Fibroblast of lung (primary cell): ENCODE results near the gene TTC33. TPM values are rescaled to one million over a fixed set of nuclear protein-coding genes. Genes with fewer than 3 reads are reported as not detected.

Experiments used
- DNase-seq, 2 donors: peaks; one replicate each; pipeline versions ENCODE4 v3.0.0 to v3.0.0-alpha.2; 2010; ENCODE audit warnings: low read depth in 2 of 2
- H2AFZ ChIP-seq: 2 replicates; pipeline ENCODE4 v1.5.1; 2012; ENCODE audit warnings: low read length, control low read depth, inconsistent platforms
- H3K27ac ChIP-seq: 2 replicates; pipeline ENCODE4 v1.5.1; 2011; ENCODE audit warnings: low read length, control low read depth; ENCODE audit not compliant: insufficient read depth
- H3K27me3 ChIP-seq: 2 replicates; pipeline ENCODE4 v1.5.1; 2011; ENCODE audit warnings: mild to moderate bottlenecking, low read length; ENCODE audit not compliant: control insufficient read depth, insufficient read depth
- H3K36me3 ChIP-seq: 2 replicates; pipeline ENCODE4 v1.5.1; 2011; ENCODE audit warnings: low read length; ENCODE audit not compliant: control insufficient read depth, insufficient read depth
- H3K4me1 ChIP-seq: 2 replicates; pipeline ENCODE4 v1.5.1; 2011; ENCODE audit warnings: low read length; ENCODE audit not compliant: control insufficient read depth, insufficient read depth; ENCODE audit errors: extremely low read depth
- H3K4me2 ChIP-seq: 2 replicates; pipeline ENCODE4 v1.5.1; 2011; ENCODE audit warnings: low read length, control low read depth; ENCODE audit not compliant: insufficient read depth; ENCODE audit errors: extremely low read depth
- H3K4me3 ChIP-seq, 4 experiments: fragments of 200-600 bp in 1 of 4; sonication (generic) in 1 of 4; replicated peaks in 1 of 4; 2 replicates each; pipeline ENCODE4 v1.5.1; 2011 to 2016; ENCODE audit warnings: low read length in 4 of 4, low read depth in 3 of 4, mild to moderate bottlenecking in 3 of 4, control low read depth in 2 of 4, inconsistent platforms in 1 of 4, mixed read lengths in 1 of 4; ENCODE audit not compliant: insufficient read depth in 1 of 4; ENCODE audit errors: control extremely low read depth in 1 of 4
- H3K79me2 ChIP-seq: 2 replicates; pipeline ENCODE4 v1.5.1; 2012; ENCODE audit warnings: mild to moderate bottlenecking, low read length, inconsistent platforms; ENCODE audit not compliant: control insufficient read depth, insufficient read depth
- H3K9ac ChIP-seq: 2 replicates; pipeline ENCODE4 v1.5.1; 2011; ENCODE audit warnings: mild to moderate bottlenecking, low read length, control low read depth; ENCODE audit not compliant: insufficient read depth
- H3K9me3 ChIP-seq: 2 replicates; pipeline ENCODE4 v1.5.1; 2012; ENCODE audit warnings: low read depth, low read length; ENCODE audit not compliant: control insufficient read depth, insufficient read depth
- H4K20me1 ChIP-seq: 2 replicates; pipeline ENCODE4 v1.5.1; 2011; ENCODE audit warnings: low read length; ENCODE audit not compliant: control insufficient read depth, insufficient read depth; ENCODE audit errors: extremely low read depth
- CTCF ChIP-seq, 2 donors: IDR thresholded peaks in 1 of 2; conservative IDR thresholded peaks in 1 of 2; 1 replicate in 1 of 2; 2 replicates in 1 of 2; pipeline ENCODE4 v1.5.1; 2011 to 2012; ENCODE audit warnings: low read length in 2 of 2, control low read depth in 1 of 2, inconsistent platforms in 1 of 2, low read depth in 1 of 2, mild to moderate bottlenecking in 1 of 2
- EZH2 ChIP-seq: IDR thresholded peaks from 2 replicates; pipeline ENCODE4 v1.5.1; 2012; ENCODE audit warnings: low read length, control low read depth, mild to moderate bottlenecking; ENCODE audit errors: missing control alignments
- polyA plus RNA-seq, 2 donors: library from polyadenylated mRNA; depleted of rRNA in 1 of 2; stranded (reverse) in 1 of 2; unstranded in 1 of 2; fragments of >200 nt; gene quantifications; 2 replicates each; pipeline ENCODE4 v1.2.1, GENCODE V29; 2011 to 2012; ENCODE audit warnings: missing spikeins in 1 of 2
- total RNA-seq: library from RNA; depleted of rRNA; stranded (reverse); fragments of >200 nt; gene quantifications from 2 replicates; pipeline ENCODE4 v1.2.1, GENCODE V29; 2014

TTC33 gene
- total and polyA plus RNA-seq, 2 donors (not counting 1 experiment from before 2014, with no cell fraction given), result 8.7 to 16.3 TPM

- no peak overlapping the region for H3K4me2 ChIP-seq
- no peak overlapping the region for H3K27ac ChIP-seq
- no peaks in the 10 kb centered on the region for H3K9me3 ChIP-seq
- H4K20me1 ChIP-seq, result no peaks in the 10 kb centered on the region
- H3K36me3 ChIP-seq, result no peaks in the 10 kb centered on the region
- no peak overlapping the region for H3K9ac ChIP-seq
- H3K79me2 ChIP-seq, result no peaks in the 10 kb centered on the region
- no peak overlapping the region for H3K4me3 ChIP-seq
- no peaks in the 10 kb centered on the region for H3K27me3 ChIP-seq
- DNase-seq, result no peak
- no peaks in the 10 kb centered on the region for H3K4me1 ChIP-seq
- TF ChIP-seq CTCF (conservative IDR thresholded peaks at IDR 0.05 in 1 of 2, IDR thresholded peaks at IDR 0.05 in 1 of 2; ENCODE audit: low read depth in 1 of 2, low read length in 2 of 2), result no peak
- no peak for TF ChIP-seq EZH2
- H2AFZ ChIP-seq, result no peak overlapping the region
Measured at GRCh38 chr5:40465416-40465815, 290.3 kb downstream of the TTC33 start.

DNA sequence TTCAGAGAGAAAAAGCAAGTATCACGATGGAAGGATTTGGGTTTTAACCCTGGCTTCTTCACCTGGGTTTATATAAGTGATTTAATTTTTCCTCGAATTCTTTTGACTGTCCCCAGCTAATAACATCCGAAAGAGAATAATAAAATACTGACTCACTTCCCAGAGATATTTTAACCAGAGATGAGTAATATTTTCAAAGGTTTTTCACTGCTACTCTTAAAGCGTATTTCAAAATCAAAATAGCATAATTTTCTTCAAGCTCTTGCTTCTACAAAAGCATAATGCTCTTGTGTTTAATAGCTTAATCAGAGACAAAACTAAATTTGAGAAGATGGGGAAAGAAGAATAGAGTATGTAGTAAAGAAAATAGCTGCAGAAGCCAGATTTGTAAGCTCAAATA is 291.2 kb downstream of the TTC33 start:
- no peak for TF ChIP-seq EZH2
- Histone ChIP-seq H3K79me2 (no peaks in the 10 kb centered on the region), H4K20me1 (no peaks in the 10 kb centered on the region), H3K9me3 (no peaks in the 10 kb centered on the region), H2AFZ (no peak overlapping the region), H3K9ac (no peak overlapping the region), H3K4me2 (no peak overlapping the region), H3K4me1 (no peaks in the 10 kb centered on the region), H3K27me3 (no peaks in the 10 kb centered on the region), H3K4me3 (no peak overlapping the region), H3K27ac (no peak overlapping the region), H3K36me3 (no peaks in the 10 kb centered on the region)
- DNase-seq, result peak; percentile 5 to 12

Other genes starting within 250 kb of the TTC33 start
- 3.3 and 5.4 TPM in 2 replicates for gene PTGER4, start 76.0 kb downstream of the TTC33 start, total RNA-seq
- 1.6 and 10.2 TPM in 2 replicates for gene PTGER4, start 76.0 kb downstream of the TTC33 start, polyA plus RNA-seq
- 107 and 114 TPM in 2 replicates for gene PRKAA1, start 42.4 kb upstream of the TTC33 start, total RNA-seq
- gene PRKAA1, start 42.4 kb upstream of the TTC33 start, polyA plus RNA-seq, result 85.4 and 106 TPM in 2 replicates
- gene RPL37, start 79.3 kb upstream of the TTC33 start, total RNA-seq, result 2,414 and 3,168 TPM in 2 replicates
- 881 and 1,185 TPM in 2 replicates for gene RPL37, start 79.3 kb upstream of the TTC33 start, polyA plus RNA-seq
- gene CARD6, start 85.4 kb upstream of the TTC33 start, total RNA-seq, result 12.7 and 14.4 TPM in 2 replicates
- 8.1 and 8.7 TPM in 2 replicates for gene CARD6, start 85.4 kb upstream of the TTC33 start, polyA plus RNA-seq
- under 0.01 and 11.6 TPM in 2 replicates for gene C7, start 153.5 kb upstream of the TTC33 start, total RNA-seq
- gene C7, start 153.5 kb upstream of the TTC33 start, polyA plus RNA-seq, result 0.36 and 1.5 TPM in 2 replicates